CD4-positive, alpha-beta T cell treated with Interleukin-10 for 1 hour (primary cell): ENCODE data around the gene ASB2.

Experiments
- DNase-seq: peaks from one replicate; pipeline ENCODE4 v3.0.0-alpha.2; 2020

ASB2 gene

GRCh38 chr14:93945070-93945399 is 31.3 kb downstream of the ASB2 start:
- no peak for DNase-seq

DNA sequence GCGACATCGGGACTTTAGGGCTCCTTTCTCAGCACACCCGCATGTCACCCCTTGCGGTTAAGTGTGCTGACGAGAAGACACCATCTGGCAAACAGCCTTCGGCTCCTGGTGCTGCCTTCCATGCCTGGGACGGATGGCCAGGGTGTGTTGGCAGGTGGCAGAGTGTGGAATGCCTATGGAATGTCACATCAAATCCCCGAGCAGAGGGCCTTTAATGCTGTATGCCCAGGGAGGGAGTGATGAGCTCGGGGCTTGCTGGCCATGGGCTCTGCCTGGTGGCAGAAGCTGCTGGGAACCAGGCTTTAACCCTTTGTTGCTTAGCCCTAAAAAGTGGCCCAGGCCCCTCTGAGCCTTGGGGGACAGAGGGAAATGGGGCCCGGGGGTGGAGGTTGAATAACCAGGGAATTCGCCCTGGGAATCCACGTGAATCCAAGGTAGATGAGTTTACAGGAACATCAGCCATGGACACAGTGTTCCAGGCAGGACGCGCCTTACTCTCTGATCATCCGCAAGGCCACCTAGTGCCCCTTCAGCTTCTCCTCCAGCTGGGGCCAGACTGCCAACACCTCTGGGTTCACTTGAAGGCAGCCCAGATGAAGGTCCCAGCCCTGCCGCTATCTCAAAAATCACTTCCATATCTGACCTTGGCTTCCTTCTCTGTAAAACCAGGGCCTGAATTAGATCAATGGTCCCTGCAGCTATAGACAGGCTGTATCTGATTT is 31.9 kb downstream of the ASB2 start:
- DNase-seq = no peak

GRCh38 chr14:93943930-93944329 is 32.4 kb downstream of the ASB2 start:
- DNase-seq = no peak

DNA sequence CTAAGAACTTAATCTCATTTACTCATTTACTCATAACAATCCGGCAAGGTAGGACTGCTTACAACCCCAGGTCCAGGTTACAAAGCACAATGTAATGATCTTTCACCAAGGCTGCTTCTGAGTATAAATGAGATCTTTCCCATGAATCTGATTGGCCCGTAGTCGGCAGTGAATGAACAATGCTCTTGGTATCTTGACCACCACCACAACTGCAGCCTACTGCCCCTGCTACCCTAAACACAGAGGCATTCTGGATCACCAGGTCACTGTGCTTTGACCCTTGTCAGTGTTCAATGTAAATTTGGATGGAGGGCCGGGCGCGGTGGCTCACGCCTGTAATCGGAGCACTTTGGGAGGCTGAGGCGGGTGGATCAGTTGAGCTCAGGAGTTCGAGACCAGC is 33.3 kb downstream of the ASB2 start:
- no peak for DNase-seq

DNA sequence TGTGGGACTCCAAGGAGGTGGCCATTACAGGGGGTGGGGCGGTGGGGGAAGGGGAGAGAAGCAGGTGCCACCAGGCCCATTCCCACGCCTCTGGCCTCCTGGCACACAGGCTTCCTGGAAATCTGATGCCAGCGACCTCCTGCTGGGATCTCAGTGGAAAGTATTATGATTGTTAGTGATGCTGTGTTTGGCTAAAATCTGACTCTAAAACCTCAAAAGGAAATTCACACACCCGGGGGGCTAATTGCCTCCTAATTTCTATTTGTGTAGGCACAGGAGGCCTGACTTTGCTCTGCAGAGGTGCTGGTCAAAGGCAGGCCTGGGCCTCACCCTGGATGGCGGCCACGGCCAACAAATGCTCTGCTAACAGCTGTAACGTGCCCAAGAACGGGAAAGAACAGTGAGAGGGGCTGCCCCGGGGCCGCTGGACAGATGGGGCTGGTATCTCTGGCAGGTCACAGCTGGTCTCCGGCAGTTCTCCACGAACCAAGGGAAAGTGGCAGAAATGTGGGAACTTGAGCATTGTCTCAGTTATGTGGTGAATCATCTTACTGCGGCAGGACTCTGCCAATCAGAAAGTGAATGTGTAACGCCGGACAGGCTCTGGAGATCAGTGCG is 35.0 kb downstream of the ASB2 start:
- DNase-seq = no peak

DNA sequence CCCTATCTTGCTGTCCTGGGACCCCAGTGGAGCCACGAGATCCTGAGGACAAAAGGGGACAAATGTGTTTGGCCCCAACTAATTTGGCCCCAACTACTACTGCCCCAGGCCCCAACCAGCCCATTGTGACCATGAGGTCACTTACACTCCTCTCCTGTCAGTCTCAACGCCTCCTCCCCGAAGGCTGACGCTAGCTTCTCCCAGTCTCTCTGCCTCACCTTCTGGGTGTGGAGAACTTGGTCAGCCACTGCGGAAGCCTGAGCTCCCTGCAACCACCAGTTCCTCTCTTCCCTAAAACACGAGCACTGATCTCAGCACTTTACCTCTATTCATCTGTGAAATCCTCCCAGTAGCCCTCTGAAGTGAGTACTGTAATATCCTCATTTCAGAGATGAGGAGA is 35.9 kb downstream of the ASB2 start:
- DNase-seq = no peak

DNA sequence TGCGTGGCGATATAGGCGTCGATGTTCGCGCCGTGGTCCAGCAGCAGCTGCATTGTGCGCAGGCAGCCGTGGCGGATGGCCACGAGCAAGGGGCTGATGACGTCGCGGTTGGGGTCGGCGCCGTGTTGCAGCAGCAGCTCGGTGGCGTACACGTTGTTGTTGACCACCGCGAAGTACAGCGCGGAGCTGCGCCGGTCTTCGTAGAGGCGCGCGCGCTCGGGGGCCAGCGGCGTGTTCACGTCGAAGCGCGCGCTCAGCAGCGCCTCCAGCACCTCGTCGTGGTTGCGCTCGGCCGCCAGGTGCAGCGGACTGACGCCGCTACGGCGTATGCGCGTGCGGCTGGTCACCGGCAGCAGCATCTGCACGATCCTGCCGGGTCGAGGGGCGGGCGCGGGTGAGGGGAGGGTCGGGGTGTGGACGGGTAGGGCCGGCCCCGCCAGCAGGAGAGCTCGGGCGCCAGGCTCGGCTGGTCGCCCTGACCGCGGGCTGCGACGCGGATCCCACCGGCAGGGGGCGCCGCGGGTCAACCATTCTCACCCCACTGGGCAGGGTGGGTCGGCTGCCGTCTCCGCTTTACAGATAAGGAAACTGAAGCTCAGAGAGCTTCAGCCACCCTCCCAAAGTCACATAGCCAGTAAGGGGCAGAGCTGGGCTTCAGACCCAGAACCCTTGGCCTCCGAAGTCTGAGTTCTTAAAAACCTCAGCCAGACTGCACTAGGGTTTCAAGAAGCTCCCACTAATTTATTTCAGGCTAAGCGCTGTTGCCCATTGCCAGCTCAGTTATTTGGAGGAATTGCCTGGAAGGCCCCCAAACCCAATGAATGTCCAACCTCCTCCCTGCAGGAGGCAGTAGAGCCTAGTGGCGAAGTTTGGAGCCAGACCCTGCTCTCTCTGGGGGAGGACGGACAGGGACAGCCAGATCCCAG is 36.8 kb downstream of the ASB2 start:
- peak; percentile 91 for DNase-seq

DNA sequence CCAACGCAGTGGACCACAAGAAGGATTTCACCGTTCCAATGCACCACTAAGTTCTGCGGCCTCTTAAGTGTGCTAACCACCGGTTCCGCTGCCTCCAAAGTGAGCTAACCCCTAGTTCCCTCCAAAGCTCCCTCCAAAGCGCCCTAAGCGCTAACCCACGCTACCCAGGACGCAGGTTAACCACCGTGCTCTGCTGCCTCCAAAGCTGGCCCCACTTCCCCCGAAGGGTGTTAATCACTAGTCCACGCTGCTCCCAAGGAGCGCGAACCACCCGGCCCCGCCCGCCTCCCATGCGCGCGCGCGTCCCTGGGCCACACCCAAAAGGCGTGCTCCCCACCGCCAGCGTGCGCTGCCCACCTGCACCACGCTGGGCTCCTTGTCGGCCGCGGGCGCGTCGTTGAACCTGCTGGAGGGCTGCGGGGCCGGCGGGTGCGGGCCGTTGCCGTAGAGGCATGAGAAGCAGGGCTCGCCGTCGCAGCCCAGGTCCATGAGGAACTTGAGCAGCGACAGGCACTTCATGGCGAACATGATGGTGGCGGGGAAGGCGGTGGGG is 37.5 kb downstream of the ASB2 start:
- no peak for DNase-seq

DNA sequence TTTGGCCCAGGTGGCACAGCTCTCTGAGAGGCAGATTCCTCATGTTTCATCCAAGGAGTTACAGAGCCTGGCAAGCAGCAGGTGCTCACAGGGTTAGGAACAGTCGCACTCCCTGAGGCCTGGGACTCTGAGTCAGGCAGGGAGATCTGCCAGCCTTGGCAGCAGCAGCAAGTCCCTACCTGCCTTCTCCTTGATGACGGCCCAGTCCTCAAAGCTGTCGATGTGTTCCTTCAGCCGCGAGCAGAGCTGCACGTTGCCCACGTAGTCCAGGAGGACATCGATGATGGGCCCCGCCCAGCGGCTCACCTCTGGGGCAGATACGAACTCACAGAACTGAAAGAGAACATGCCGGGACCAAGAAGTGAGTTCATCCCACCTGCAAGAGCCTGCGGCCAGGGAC is 38.9 kb downstream of the ASB2 start:
- no peak for DNase-seq

GRCh38 chr14:93936926-93937325 is 39.4 kb downstream of the ASB2 start:
- DNase-seq = no peak

- peak; percentile 40 for DNase-seq
Observed at GRCh38 chr14:93936245-93936644, 40.1 kb downstream of the ASB2 start.

GRCh38 chr14:93935213-93935612 is 41.2 kb downstream of the ASB2 start:
- no peak for DNase-seq

DNA sequence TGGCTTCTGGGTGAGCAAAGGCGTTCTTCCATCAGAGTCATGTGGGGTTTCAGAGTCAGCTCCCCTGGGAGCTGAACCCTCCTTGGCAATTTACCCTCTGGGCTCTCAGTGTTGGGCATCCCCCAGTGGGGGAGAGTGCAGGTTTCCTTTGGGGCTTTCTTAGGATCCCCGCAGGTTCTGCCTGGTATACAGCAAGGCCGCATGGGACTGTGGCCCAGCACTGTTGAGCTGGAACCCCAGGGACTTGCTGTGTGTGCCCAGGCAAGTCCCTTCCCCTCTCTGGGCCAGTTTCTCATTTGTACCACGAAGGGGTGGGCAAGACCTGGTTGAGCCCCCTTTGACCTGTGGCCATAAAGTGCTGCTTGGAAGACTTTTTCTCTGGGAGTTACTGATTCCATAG is 43.7 kb downstream of the ASB2 start:
- DNase-seq = no peak

DNA sequence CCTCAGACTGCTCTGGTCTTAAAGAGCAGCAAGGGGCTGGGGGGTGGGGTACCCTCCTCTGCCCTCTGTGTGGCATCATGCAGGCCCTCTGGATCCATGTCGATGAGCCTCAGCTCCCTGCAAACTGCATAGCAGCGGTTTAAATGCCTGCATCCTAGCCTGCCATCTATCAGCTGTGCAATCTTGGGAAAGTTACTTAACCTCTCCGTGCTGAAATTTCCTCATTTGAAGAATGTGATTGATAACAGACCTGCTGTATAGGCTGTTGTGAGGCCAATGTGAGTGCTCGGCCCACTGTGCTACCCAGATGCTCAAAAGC is 45.4 kb downstream of the ASB2 start:
- DNase-seq = no peak

GRCh38 chr14:93930296-93930988 is 45.9 kb downstream of the ASB2 start:
- DNase-seq = no peak

- DNase-seq = no peak
Observed at GRCh38 chr14:93929657-93930056, 46.7 kb downstream of the ASB2 start.

- no peak for DNase-seq
Observed at GRCh38 chr14:93929048-93929535, 47.3 kb downstream of the ASB2 start.

- no peak for DNase-seq
Observed at GRCh38 chr14:93928184-93929047, 48.0 kb downstream of the ASB2 start.

DNA sequence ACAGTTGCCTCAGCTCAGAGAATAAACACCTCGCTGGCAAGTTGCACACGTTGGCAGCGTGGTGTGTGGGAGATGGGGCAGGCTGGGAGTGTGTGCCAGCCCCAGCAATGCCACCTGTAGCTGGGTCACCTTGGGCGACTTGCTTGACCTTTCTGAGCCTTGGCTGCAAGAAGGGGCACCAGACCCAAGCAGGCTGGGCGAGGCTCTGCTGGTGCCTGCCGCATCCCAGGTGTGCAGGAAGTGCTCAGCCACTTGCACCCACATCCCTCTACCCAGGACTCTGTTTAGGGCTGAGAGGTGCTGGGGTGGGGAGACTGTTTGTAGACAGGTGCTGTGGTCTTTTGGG is 48.6 kb downstream of the ASB2 start:
- DNase-seq = no peak

DNA sequence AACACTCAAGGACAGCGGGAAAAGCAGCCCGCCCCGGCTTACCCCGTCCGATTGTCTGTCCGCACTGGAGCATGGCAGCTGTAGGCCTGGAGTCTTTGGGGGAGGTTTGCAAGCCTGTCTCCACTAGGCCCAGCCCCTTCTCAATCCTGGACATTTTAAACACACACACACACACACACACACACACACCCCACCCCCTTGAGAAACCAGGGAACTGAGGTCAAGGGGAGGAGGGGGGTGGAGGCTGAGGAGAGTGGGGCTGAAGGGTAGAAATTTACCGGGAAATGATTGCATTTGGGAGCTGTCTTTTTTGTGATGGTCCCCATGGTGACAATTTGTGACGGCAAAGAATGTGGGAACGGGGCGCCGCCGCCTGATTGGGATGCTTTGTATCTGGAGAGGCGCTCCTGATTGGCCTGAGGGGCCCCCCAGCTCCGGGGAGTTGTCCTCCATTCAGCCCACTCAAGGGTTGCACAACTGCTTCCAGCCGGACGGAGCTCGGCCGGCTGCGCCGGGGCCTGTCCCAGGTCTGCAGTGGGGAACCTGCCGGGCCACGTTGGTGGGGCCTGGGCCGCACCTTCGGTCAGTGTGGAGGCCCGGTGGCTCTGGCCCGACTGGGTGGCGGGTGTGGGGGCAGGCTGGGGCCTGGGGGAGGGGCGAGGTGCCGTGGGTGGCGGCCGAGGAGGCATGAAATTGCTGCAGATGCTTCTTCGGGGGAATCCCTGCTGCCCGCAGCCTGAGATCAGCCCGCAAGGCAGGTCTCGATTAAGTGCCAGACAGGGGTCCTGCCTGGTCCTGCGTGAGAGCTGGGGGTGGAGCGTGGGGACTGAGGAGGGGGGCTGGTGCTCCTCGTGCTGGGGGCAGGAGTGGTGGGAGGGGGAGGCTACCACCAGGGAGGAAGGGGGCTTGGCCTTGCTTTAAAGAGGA is 49.2 kb downstream of the ASB2 start, which contains the start of gene FAM181A:
Gene FAM181A, plus strand, starts transcription at position 472 of the 927 bp plus-strand sequence. CDS start 942 bp downstream, outside the sequence.
- DNase-seq = no peak
